ENCODE data around the gene TBC1D5.

TBC1D5 gene

DNA sequence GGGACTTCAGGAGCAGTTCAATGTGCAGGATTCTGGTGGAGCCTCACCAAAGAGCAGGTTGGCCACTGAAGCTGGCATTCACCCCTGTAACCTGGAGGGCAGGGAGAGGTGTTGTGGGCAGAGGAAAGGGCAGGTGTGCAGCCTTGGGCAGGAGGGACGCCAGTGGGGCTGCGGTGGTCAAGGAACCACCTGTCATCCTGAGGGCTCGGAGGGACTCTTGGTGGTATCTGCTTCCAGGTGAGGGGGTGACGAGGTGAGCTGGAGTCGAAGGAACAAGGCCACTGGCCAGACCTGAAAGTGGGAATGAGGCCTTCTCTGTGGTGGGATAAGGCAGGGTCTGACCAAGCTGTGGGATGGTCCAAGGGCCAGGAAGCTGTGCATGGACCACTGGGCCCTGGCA, 588.2 kb downstream of the TBC1D5 start:
- no peak for FAIRE-seq
- TF ChIP-seq POU2F2 (IDR thresholded peaks at IDR 0.05; ENCODE audit: low read depth, low read length): no peak
- no peak for TF ChIP-seq POLR2AphosphoS5 (IDR thresholded peaks at IDR 0.05; ENCODE audit: low read depth, low read length)
- TF ChIP-seq SPI1 (IDR thresholded peaks at IDR 0.05; ENCODE audit: low read depth, low read length): no peak
- no peak for DNase-seq (ENCODE audit: insufficient read length, low spot score)

DNA sequence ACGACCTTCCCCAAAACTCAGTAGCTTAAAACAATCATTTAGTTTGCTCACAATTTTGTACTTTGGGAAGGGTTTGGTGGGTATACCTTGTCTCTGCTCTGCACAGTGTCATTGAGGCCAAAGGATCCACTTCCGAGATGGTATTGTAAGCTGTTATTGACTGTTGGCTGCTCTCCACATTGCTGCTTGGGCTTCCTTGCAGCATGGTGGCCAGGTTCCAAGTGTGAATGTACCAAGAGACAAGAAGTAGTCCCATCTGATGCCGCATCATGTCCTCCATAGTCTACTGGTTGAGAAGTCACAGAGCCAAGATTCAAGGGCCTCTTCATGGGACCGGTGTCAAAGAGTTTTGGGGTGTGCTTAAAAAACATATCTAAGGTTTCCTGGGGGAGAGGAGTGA, 589.2 kb downstream of the TBC1D5 start:
- DNase-seq (ENCODE audit: insufficient read length, low spot score) (no peak), FAIRE-seq (no peak)
- TF ChIP-seq POLR2AphosphoS5 (IDR thresholded peaks at IDR 0.05; ENCODE audit: low read depth, low read length): no peak
- no peak for TF ChIP-seq POU2F2 (IDR thresholded peaks at IDR 0.05; ENCODE audit: low read depth, low read length)
- TF ChIP-seq SPI1 (IDR thresholded peaks at IDR 0.05; ENCODE audit: low read depth, low read length): no peak
- TF ChIP-seq PAX5 (IDR thresholded peaks at IDR 0.05; ENCODE audit: insufficient read depth, low read length, severe bottlenecking): no peak

- DNase-seq (ENCODE audit: insufficient read length, low spot score): peak; percentile 64
- peak; percentile 95 for FAIRE-seq
- TF ChIP-seq POU2F2 (IDR thresholded peaks at IDR 0.05; ENCODE audit: low read depth, low read length) (peak; percentile 65; the same call in 1 of the 2 replicates), POLR2AphosphoS5 (IDR thresholded peaks at IDR 0.05; ENCODE audit: low read depth, low read length) (no peak; the same call in 1 of the 2 replicates), PAX5 (IDR thresholded peaks at IDR 0.05; ENCODE audit: insufficient read depth, low read length, severe bottlenecking) (peak; percentile 35)
These were observed 590.6 kb downstream of the TBC1D5 start for GRCh38 chr3:17151598-17152373.

GRCh38 chr3:17149076-17149475, 593.4 kb downstream of the TBC1D5 start:
- FAIRE-seq: no peak
- no peak for DNase-seq (ENCODE audit: insufficient read length, low spot score)
- TF ChIP-seq POLR2A (IDR thresholded peaks at IDR 0.05; ENCODE audit: low read depth, low read length) (no peak), PAX5 (IDR thresholded peaks at IDR 0.05; ENCODE audit: insufficient read depth, low read length, severe bottlenecking) (no peak), POLR2AphosphoS5 (IDR thresholded peaks at IDR 0.05; ENCODE audit: low read depth, low read length) (no peak), SPI1 (IDR thresholded peaks at IDR 0.05; ENCODE audit: low read depth, low read length) (no peak), TAF1 (IDR thresholded peaks at IDR 0.05; ENCODE audit: low read depth, low read length) (no peak), POU2F2 (IDR thresholded peaks at IDR 0.05; ENCODE audit: low read depth, low read length) (no peak)

DNA sequence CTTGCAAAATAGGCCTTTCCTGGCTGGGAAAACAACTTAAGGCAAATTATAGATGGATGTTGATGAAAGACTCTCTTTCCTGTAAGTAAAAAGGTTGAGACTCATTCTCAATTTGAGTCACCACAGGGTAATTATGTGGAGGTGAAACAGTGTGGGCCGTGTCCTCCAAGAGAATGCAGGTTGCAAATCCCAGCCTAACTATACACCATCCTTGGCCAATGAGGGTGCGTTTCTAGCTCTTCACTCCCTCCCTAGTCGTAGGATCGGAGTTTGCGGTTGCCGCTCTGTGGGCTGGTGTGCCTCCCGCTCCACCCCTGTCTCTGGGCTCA, 597.8 kb downstream of the TBC1D5 start:
- no peak for DNase-seq (ENCODE audit: insufficient read length, low spot score)
- peak; percentile 76 for FAIRE-seq
- TF ChIP-seq TAF1 (IDR thresholded peaks at IDR 0.05; ENCODE audit: low read depth, low read length) (no peak), PAX5 (IDR thresholded peaks at IDR 0.05; ENCODE audit: insufficient read depth, low read length, severe bottlenecking) (no peak), POLR2AphosphoS5 (IDR thresholded peaks at IDR 0.05; ENCODE audit: low read depth, low read length) (no peak), POU2F2 (IDR thresholded peaks at IDR 0.05; ENCODE audit: low read depth, low read length) (no peak), POLR2A (IDR thresholded peaks at IDR 0.05; ENCODE audit: low read depth, low read length) (no peak), SPI1 (IDR thresholded peaks at IDR 0.05; ENCODE audit: low read depth, low read length) (no peak)

DNA sequence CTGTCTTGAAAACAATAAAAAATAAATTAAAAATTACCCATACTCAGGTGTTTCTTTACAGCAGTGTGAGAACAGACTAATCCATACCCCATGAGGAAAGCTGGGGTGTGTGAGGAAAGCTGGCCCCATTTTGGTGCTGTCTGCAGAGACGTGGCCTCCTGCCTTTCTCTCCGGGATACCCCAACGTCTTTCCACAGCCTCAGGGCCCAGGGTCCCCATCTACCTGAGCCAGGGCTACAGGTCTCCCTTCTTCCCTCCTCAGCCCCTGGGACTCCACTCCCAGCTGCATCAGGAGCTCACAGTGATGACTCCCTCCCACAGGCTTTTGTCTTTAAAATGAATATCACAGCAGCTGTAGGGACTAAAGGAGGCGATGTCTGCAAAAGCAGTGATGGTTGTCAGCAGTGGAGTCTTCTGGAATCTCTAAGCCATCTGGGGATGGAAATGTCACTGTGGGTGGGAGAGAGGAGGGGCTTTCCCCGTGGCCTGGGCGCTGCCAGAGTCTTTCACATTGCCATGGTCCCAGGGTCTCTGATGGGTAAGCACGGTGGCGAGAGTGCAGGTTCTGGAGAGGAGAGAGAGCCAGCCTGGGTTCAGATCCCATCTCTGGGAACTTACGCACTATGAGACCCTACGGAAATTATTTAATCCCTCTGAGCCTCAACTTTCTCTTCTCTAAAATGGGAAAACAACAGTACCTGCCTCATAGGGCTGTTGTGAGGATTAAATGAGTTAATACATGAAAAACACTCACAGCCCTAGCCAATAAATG, 598.4 kb downstream of the TBC1D5 start:
- FAIRE-seq: no peak
- DNase-seq (ENCODE audit: insufficient read length, low spot score): no peak
- TF ChIP-seq PAX5 (IDR thresholded peaks at IDR 0.05; ENCODE audit: insufficient read depth, low read length, severe bottlenecking) (no peak), TAF1 (IDR thresholded peaks at IDR 0.05; ENCODE audit: low read depth, low read length) (no peak), POLR2A (IDR thresholded peaks at IDR 0.05; ENCODE audit: low read depth, low read length) (no peak), POLR2AphosphoS5 (IDR thresholded peaks at IDR 0.05; ENCODE audit: low read depth, low read length) (no peak), SPI1 (IDR thresholded peaks at IDR 0.05; ENCODE audit: low read depth, low read length) (no peak), POU2F2 (IDR thresholded peaks at IDR 0.05; ENCODE audit: low read depth, low read length) (no peak)

GRCh38 chr3:17142516-17142915, 599.9 kb downstream of the TBC1D5 start:
- DNase-seq (ENCODE audit: insufficient read length, low spot score) (no peak), FAIRE-seq (no peak)
- no peak for TF ChIP-seq SPI1 (IDR thresholded peaks at IDR 0.05; ENCODE audit: low read depth, low read length)
- no peak for TF ChIP-seq POLR2AphosphoS5 (IDR thresholded peaks at IDR 0.05; ENCODE audit: low read depth, low read length)
- no peak for TF ChIP-seq POLR2A (IDR thresholded peaks at IDR 0.05; ENCODE audit: low read depth, low read length)
- no peak for TF ChIP-seq TAF1 (IDR thresholded peaks at IDR 0.05; ENCODE audit: low read depth, low read length)

- DNase-seq (ENCODE audit: insufficient read length, low spot score) (no peak), FAIRE-seq (no peak)
- TF ChIP-seq PAX5 (IDR thresholded peaks at IDR 0.05; ENCODE audit: insufficient read depth, low read length, severe bottlenecking): no peak
- no peak for TF ChIP-seq SPI1 (IDR thresholded peaks at IDR 0.05; ENCODE audit: low read depth, low read length)
- TF ChIP-seq TAF1 (IDR thresholded peaks at IDR 0.05; ENCODE audit: low read depth, low read length): no peak
- no peak for TF ChIP-seq POLR2A (IDR thresholded peaks at IDR 0.05; ENCODE audit: low read depth, low read length)
- TF ChIP-seq POLR2AphosphoS5 (IDR thresholded peaks at IDR 0.05; ENCODE audit: low read depth, low read length): no peak
- no peak for TF ChIP-seq POU2F2 (IDR thresholded peaks at IDR 0.05; ENCODE audit: low read depth, low read length)
These were observed 600.7 kb downstream of the TBC1D5 start for GRCh38 chr3:17141699-17142098.

- TF ChIP-seq PAX5 (IDR thresholded peaks at IDR 0.05; ENCODE audit: insufficient read depth, low read length, severe bottlenecking): no peak
- TF ChIP-seq POU2F2 (IDR thresholded peaks at IDR 0.05; ENCODE audit: low read depth, low read length): no peak
- TF ChIP-seq POLR2A (IDR thresholded peaks at IDR 0.05; ENCODE audit: low read depth, low read length): no peak
- TF ChIP-seq TAF1 (IDR thresholded peaks at IDR 0.05; ENCODE audit: low read depth, low read length): no peak
- no peak for TF ChIP-seq SPI1 (IDR thresholded peaks at IDR 0.05; ENCODE audit: low read depth, low read length)
- TF ChIP-seq POLR2AphosphoS5 (IDR thresholded peaks at IDR 0.05; ENCODE audit: low read depth, low read length): no peak
- no peak for DNase-seq (ENCODE audit: insufficient read length, low spot score)
- no peak for FAIRE-seq
These were observed 601.5 kb downstream of the TBC1D5 start for GRCh38 chr3:17140670-17141505.
